Keratinocyte (primary cell): ENCODE data around the gene ZRANB1. TPM values are rescaled to one million over a fixed set of nuclear protein-coding genes. Genes with fewer than 3 reads are reported as not detected.
A peak's percentile ranks its signal among the peaks of the same experiment; 100 is the strongest.

Experiments used
- DNase-seq: peaks from one replicate; pipeline ENCODE4 v3.0.0-alpha.2; 2011; ENCODE audit warnings: low read depth, missing footprints, low spot score
- FAIRE-seq: peaks from 2 replicates; lab custom pipeline; 2011; peaks lifted over from hg19 to GRCh38; lab: Jason Lieb, UNC
- H2AFZ ChIP-seq: 2 replicates; pipeline ENCODE4 v1.6.0; 2012; ENCODE audit warnings: low read length, control low read depth, inconsistent platforms; ENCODE audit not compliant: control insufficient read depth
- H3K27ac ChIP-seq: 2 replicates; pipeline ENCODE4 v1.5.1; 2011; ENCODE audit warnings: low read length; ENCODE audit not compliant: control insufficient read depth, insufficient read depth
- H3K27me3 ChIP-seq: 3 replicates; pipeline ENCODE4 v1.6.0; 2011; ENCODE audit warnings: low read length; ENCODE audit not compliant: control insufficient read depth, insufficient read depth; ENCODE audit errors: extremely low read depth
- H3K36me3 ChIP-seq, 2 experiments: 2 replicates in 1 of 2; 3 replicates in 1 of 2; pipeline ENCODE4 v1.5.1; 2011; ENCODE audit warnings: low read length in 2 of 2, mild to moderate bottlenecking in 1 of 2; ENCODE audit not compliant: control insufficient read depth in 2 of 2, insufficient read depth in 2 of 2; ENCODE audit errors: extremely low read depth in 1 of 2
- H3K4me1 ChIP-seq: 3 replicates; pipeline ENCODE4 v1.5.1; 2011; ENCODE audit warnings: low read length; ENCODE audit not compliant: control insufficient read depth, insufficient read depth; ENCODE audit errors: extremely low read depth
- H3K4me2 ChIP-seq: 3 replicates; pipeline ENCODE4 v1.6.0; 2011; ENCODE audit warnings: low read depth, low read length; ENCODE audit not compliant: control insufficient read depth, insufficient read depth; ENCODE audit errors: extremely low read depth
- H3K4me3 ChIP-seq, 3 experiments: fragments of 200-600 bp in 1 of 3; sonication (generic) in 1 of 3; 2 replicates in 2 of 3; 3 replicates in 1 of 3; pipeline ENCODE4 v1.5.1; 2011 to 2016; ENCODE audit warnings: low read length in 3 of 3, mild to moderate bottlenecking in 3 of 3, control low read depth in 2 of 3, inconsistent platforms in 1 of 3, low read depth in 1 of 3, mixed read lengths in 1 of 3, mixed run types in 1 of 3, moderate library complexity in 1 of 3; ENCODE audit not compliant: control insufficient read depth in 2 of 3, insufficient read depth in 2 of 3; ENCODE audit errors: extremely low read depth in 1 of 3
- H3K79me2 ChIP-seq: 2 replicates; pipeline ENCODE4 v1.6.0; 2012; ENCODE audit warnings: low read length; ENCODE audit not compliant: control insufficient read depth, insufficient read depth
- H3K9ac ChIP-seq: 3 replicates; pipeline ENCODE4 v1.6.0; 2011; ENCODE audit warnings: low read length; ENCODE audit not compliant: control insufficient read depth, insufficient read depth; ENCODE audit errors: extremely low read depth
- H3K9me1 ChIP-seq: 3 replicates; pipeline ENCODE4 v1.6.0; 2011; ENCODE audit warnings: low read length; ENCODE audit not compliant: control insufficient read depth, insufficient read depth; ENCODE audit errors: extremely low read depth
- H3K9me3 ChIP-seq: 2 replicates; pipeline ENCODE4 v1.5.1; 2012; ENCODE audit warnings: low read depth, low read length; ENCODE audit not compliant: control insufficient read depth
- H4K20me1 ChIP-seq: 3 replicates; pipeline ENCODE4 v1.6.0; 2011; ENCODE audit warnings: low read length; ENCODE audit not compliant: control insufficient read depth, insufficient read depth; ENCODE audit errors: extremely low read depth
- CTCF ChIP-seq, 3 experiments: IDR thresholded peaks in 1 of 3; conservative IDR thresholded peaks in 1 of 3; optimal IDR thresholded peaks in 1 of 3; 2 replicates in 2 of 3; 3 replicates in 1 of 3; pipeline versions ENCODE3 to v1.5.1; 2011; ENCODE audit warnings: low read length in 3 of 3, mild to moderate bottlenecking in 3 of 3, moderate library complexity in 2 of 3, control low read depth in 1 of 3, inconsistent platforms in 1 of 3; ENCODE audit not compliant: insufficient read depth in 2 of 3; ENCODE audit errors: extremely low read depth in 1 of 3
- EZH2 ChIP-seq: IDR thresholded peaks from one replicate; pipeline ENCODE4 v1.6.1; 2012; ENCODE audit warnings: inconsistent platforms, mild to moderate bottlenecking, low read length, moderate library complexity
- dilution Hi-C: fragments of 300-500 bp; cut with MboI; formaldehyde crosslinking; loops from one replicate; pipeline ENCODE4 v1.7.0; 2020; ENCODE audit warnings: low sequenced_read_pairs; ENCODE audit not compliant: extremely low pct_ligation_motif_present
- polyA plus RNA-seq, 5 experiments: library from polyadenylated mRNA; depleted of rRNA in 3 of 5; stranded (reverse) in 3 of 5; stranded (forward) in 1 of 5; unstranded in 1 of 5; fragments of >200 nt; gene quantifications; 1 replicate in 1 of 5; 2 replicates in 3 of 5; 3 replicates in 1 of 5; pipeline versions ENCODE4 v1.2.1 to v1.2.3, GENCODE V29; 2011 to 2012; ENCODE audit warnings: missing spikeins in 2 of 5, low read depth in 1 of 5, low replicate concordance in 1 of 5

ZRANB1 gene
- polyA plus RNA-seq, 1 donor (not counting 4 experiments of a cell fraction or from before 2014, with no cell fraction given): 9.3 TPM

- DNase-seq (no peak), FAIRE-seq (peak; percentile 69)
- peak overlapping the region; percentile 27 for H3K4me2 ChIP-seq
- no peak overlapping the region for H2AFZ ChIP-seq
- peaks cover 12% of the 10 kb centered on the region for H4K20me1 ChIP-seq
- no peaks in the 10 kb centered on the region for H3K9me3 ChIP-seq
- dilution Hi-C loops: no loop called here
- no peak for TF ChIP-seq CTCF (optimal IDR thresholded peaks at IDR 0.05 in 1 of 3, IDR thresholded peaks at IDR 0.05 in 1 of 3, conservative IDR thresholded peaks at IDR 0.05 in 1 of 3; ENCODE audit: extremely low read depth in 1 of 3, insufficient read depth in 2 of 3, low read length in 3 of 3)
- no peak for TF ChIP-seq EZH2
- no peaks in the 10 kb centered on the region for H3K27me3 ChIP-seq
- peak overlapping the region; percentile 62 for H3K27ac ChIP-seq
- H3K79me2 ChIP-seq: peaks cover 78% of the 10 kb centered on the region
- no peak overlapping the region for H3K4me3 ChIP-seq
- H3K9ac ChIP-seq: peak overlapping the region; percentile 10
- H3K9me1 ChIP-seq: no peaks in the 10 kb centered on the region
- peaks cover 15 to 32% of the 10 kb centered on the region in 2 experiments for H3K36me3 ChIP-seq
- H3K4me1 ChIP-seq: peaks cover 47% of the 10 kb centered on the region
These were observed 93.2 kb downstream of the ZRANB1 start for GRCh38 chr10:125035136-125035535.

GRCh38 chr10:125035588-125036295 lies 93.8 kb downstream of the ZRANB1 start:
- DNase-seq: no peak
- dilution Hi-C loops: no loop called here
- peaks cover 77% of the 10 kb centered on the region for H3K79me2 ChIP-seq
- H3K9ac ChIP-seq: no peak overlapping the region
- peaks cover 10% of the 10 kb centered on the region for H4K20me1 ChIP-seq
- no peak for TF ChIP-seq EZH2
- no peak for TF ChIP-seq CTCF (optimal IDR thresholded peaks at IDR 0.05 in 1 of 3, IDR thresholded peaks at IDR 0.05 in 1 of 3, conservative IDR thresholded peaks at IDR 0.05 in 1 of 3; ENCODE audit: extremely low read depth in 1 of 3, insufficient read depth in 2 of 3, low read length in 3 of 3)
- no peaks in the 10 kb centered on the region for H3K9me1 ChIP-seq
- H3K9me3 ChIP-seq: no peaks in the 10 kb centered on the region
- peaks cover 47% of the 10 kb centered on the region for H3K4me1 ChIP-seq
- H2AFZ ChIP-seq: no peak overlapping the region
- FAIRE-seq: no peak
- peaks cover 13 to 29% of the 10 kb centered on the region in 2 experiments for H3K36me3 ChIP-seq
- H3K27ac ChIP-seq: peak overlapping the region; percentile 84
- H3K27me3 ChIP-seq: no peaks in the 10 kb centered on the region
- H3K4me2 ChIP-seq: no peak overlapping the region
- no peak overlapping the region for H3K4me3 ChIP-seq
